ENCODE data around the gene RHOC.

The RHOC gene

DNA sequence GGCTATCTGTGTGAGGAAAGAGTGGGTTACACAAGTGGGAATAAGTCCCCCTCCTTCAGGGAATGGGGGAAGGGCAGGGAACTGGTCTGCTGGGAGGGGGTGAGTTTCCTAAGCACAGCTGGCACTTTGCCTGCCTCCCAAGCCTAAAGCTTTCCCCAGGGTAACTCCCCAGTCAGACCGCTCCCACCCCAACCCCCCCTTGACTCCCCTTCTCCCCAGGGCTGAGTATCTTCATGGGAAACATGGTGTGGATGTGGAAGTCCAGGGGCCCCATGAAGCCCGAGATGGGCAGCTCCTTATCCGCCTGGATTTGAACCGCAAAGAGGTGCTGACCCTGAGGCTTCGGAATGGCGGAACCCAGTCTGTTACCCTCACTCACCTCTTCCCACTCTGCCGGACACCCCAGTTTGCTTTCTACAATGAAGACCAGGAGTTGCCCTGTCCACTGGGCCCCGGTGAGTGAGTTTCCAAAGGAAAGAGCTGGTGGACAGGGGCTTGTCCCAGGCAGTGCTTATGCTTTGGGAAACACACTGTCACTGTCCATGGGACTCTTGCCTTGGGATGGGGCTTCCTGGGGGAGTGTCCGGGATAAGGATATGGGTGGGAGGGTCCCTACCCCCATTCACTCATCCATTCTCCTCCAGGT, 17.6 kb downstream of the RHOC start:
- H3K4me3 ChIP-seq (replicated peaks; ENCODE audit: low read depth, low read length), result no peak overlapping the region
- no peak for DNase-seq (ENCODE audit: low read depth)
- TF ChIP-seq, protein P1, sequence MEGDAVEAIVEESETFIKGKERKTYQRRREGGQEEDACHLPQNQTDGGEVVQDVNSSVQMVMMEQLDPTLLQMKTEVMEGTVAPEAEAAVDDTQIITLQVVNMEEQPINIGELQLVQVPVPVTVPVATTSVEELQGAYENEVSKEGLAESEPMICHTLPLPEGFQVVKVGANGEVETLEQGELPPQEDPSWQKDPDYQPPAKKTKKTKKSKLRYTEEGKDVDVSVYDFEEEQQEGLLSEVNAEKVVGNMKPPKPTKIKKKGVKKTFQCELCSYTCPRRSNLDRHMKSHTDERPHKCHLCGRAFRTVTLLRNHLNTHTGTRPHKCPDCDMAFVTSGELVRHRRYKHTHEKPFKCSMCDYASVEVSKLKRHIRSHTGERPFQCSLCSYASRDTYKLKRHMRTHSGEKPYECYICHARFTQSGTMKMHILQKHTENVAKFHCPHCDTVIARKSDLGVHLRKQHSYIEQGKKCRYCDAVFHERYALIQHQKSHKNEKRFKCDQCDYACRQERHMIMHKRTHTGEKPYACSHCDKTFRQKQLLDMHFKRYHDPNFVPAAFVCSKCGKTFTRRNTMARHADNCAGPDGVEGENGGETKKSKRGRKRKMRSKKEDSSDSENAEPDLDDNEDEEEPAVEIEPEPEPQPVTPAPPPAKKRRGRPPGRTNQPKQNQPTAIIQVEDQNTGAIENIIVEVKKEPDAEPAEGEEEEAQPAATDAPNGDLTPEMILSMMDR (IDR thresholded peaks at IDR 0.05; ENCODE audit: low read length, missing control alignments), result no peak

DNA sequence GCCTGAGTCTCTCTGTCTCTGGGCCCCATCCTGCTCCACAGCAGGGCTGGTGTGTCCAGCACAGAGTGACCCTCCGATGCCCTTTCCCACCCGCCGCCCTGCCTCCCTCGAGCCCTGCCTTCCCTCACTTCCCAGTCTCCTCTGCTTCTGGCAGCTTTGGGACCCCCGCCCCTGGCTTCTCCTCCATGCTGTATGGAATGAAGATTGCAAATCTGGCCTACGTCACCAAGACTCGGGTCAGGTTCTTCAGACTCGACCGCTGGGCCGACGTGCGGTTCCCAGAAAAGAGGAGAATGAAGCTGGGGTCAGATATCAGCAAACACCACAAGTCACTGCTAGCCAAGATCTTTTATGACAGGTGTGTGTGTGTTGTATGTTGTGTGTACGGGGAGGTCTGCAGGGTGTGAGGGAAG, 18.1 kb downstream of the RHOC start:
- DNase-seq (ENCODE audit: low read depth), result no peak
- H3K4me3 ChIP-seq (replicated peaks; ENCODE audit: low read depth, low read length), result no peak overlapping the region
- TF ChIP-seq, protein P1 (IDR thresholded peaks at IDR 0.05; ENCODE audit: low read length, missing control alignments), result no peak

- H3K4me3 ChIP-seq (replicated peaks; ENCODE audit: low read depth, low read length), result no peak overlapping the region
- TF ChIP-seq, protein P1 (IDR thresholded peaks at IDR 0.05; ENCODE audit: low read length, missing control alignments), result no peak
- DNase-seq (ENCODE audit: low read depth), result no peak
These were observed 19.0 kb downstream of the RHOC start for GRCh38 chr1:112687785-112688496.

DNA sequence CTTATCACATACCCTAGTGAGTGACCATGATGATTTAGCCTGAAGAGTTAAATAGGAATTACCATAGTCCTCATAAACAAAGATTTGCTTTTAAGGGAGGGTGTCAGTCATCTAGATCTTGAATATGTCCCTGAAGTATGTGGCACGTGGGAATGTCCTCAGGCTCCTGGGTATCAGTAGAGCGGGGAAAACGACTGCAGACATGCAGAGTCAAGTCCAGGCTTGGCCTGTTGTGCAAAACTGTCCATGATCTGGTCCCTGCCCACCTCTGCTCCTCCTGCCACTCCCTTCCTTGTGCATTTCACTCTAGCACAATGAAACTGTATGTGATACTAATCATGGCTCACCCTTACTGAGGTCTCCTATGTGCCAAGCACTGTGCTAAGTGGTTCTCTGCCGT, 19.6 kb downstream of the RHOC start:
- no peak overlapping the region for H3K4me3 ChIP-seq (replicated peaks; ENCODE audit: low read depth, low read length)
- TF ChIP-seq, protein P1 (IDR thresholded peaks at IDR 0.05; ENCODE audit: low read length, missing control alignments), result no peak
- DNase-seq (ENCODE audit: low read depth), result no peak

DNA sequence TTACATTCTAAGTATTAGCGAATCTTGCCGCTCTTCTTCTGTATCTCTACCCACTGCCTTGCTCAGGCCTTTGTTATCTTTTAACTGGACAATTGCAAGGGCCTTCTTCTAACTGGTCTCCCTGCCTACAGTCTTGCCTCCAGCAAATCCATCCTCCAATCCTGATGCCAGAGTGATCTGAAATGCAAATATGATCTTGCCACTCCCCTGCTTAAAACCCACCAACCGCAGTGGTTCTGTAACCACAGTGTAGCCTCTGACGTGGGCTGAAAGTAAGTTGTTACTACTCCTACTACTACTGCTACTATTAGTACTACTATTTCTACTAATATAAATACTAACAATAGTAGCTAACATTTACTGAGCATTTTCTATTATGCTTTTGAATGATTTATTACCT, 20.1 kb downstream of the RHOC start:
- TF ChIP-seq, protein P1 (IDR thresholded peaks at IDR 0.05; ENCODE audit: low read length, missing control alignments), result no peak
- no peak for DNase-seq (ENCODE audit: low read depth)
- H3K4me3 ChIP-seq (replicated peaks; ENCODE audit: low read depth, low read length), result no peak overlapping the region

DNA sequence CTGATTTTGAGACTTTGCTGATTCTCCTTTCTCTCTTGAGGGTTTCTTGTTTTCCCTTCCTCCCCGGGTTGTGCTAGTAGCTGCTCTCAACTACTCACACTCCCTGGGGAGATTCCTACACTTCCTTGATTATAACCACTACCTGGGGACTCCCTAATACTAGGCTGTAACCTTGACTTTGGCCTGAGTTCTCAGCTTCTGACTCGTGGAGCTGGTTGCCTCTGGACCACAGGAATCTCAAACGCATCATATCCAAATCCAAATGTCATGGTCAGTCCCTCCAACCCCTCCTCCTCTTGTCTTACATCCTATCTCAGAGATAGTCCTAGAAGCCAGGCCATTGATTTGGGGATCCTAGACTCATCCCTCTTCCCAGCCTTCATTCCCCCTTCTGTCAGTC, 20.5 kb downstream of the RHOC start:
- no peak for DNase-seq (ENCODE audit: low read depth)
- TF ChIP-seq, protein P1 (IDR thresholded peaks at IDR 0.05; ENCODE audit: low read length, missing control alignments), result no peak
- no peak overlapping the region for H3K4me3 ChIP-seq (replicated peaks; ENCODE audit: low read depth, low read length)

GRCh38 chr1:112685913-112686312, 21.0 kb downstream of the RHOC start:
- TF ChIP-seq, protein P1 (IDR thresholded peaks at IDR 0.05; ENCODE audit: low read length, missing control alignments), result no peak
- no peak overlapping the region for H3K4me3 ChIP-seq (replicated peaks; ENCODE audit: low read depth, low read length)
- no peak for DNase-seq (ENCODE audit: low read depth)

Data from fibroblast of pulmonary artery (primary cell).